Common myeloid progenitor, CD34-positive (primary cell): Measurements from ENCODE around the gene CEP131.

Experiments
- CTCF ChIA-PET: fragments of 350-600 bp; sonication (Branson Sonifier 250); formaldehyde crosslinking; loops from one replicate; lab custom pipeline; 2021; ENCODE audit warnings: antibody characterized with exemption; lab: Charles Lee
- POLR2A ChIA-PET: fragments of 350-600 bp; sonication (Branson Sonifier 250); formaldehyde crosslinking; loops from one replicate; lab custom pipeline; 2021; ENCODE audit warnings: antibody characterized with exemption; lab: Charles Lee
- DNase-seq, 3 donors: peaks; one replicate each; pipeline versions ENCODE4 v3.0.0 to v3.0.0-alpha.2; 2013
- H3K27ac ChIP-seq, 2 experiments: 1 replicate in 1 of 2; 2 replicates in 1 of 2; pipeline ENCODE4 v1.7.0; 2013; ENCODE audit warnings: inconsistent platforms in 2 of 2, low read length in 2 of 2, mild to moderate bottlenecking in 2 of 2, low read depth in 1 of 2, moderate library complexity in 1 of 2; ENCODE audit not compliant: severe bottlenecking in 2 of 2, insufficient read depth in 1 of 2, poor library complexity in 1 of 2
- H3K27me3 ChIP-seq, 5 experiments: replicated peaks in 2 of 5; 1 replicate in 3 of 5; 2 replicates in 2 of 5; pipeline versions ENCODE4 v1.6.1 to v1.7.0; 2013; ENCODE audit warnings: low read length in 4 of 5, mild to moderate bottlenecking in 2 of 5, moderate library complexity in 2 of 5, inconsistent platforms in 1 of 5; ENCODE audit not compliant: insufficient read depth in 5 of 5, control insufficient read depth in 4 of 5
- H3K36me3 ChIP-seq, 4 experiments: 1 replicate in 2 of 4; 2 replicates in 2 of 4; pipeline versions ENCODE4 v1.6.1 to v1.7.0; 2013; ENCODE audit warnings: low read length in 3 of 4, control low read depth in 1 of 4, mild to moderate bottlenecking in 1 of 4; ENCODE audit not compliant: control insufficient read depth in 4 of 4, insufficient read depth in 4 of 4
- H3K4me1 ChIP-seq, 4 experiments: 1 replicate in 3 of 4; 2 replicates in 1 of 4; pipeline versions ENCODE4 v1.6.1 to v1.7.1; 2013; ENCODE audit warnings: low read length in 3 of 4, mild to moderate bottlenecking in 3 of 4, control low read depth in 1 of 4, inconsistent platforms in 1 of 4, moderate library complexity in 1 of 4; ENCODE audit not compliant: control insufficient read depth in 4 of 4, insufficient read depth in 4 of 4; ENCODE audit errors: control extremely low read depth in 1 of 4
- H3K4me3 ChIP-seq, 7 experiments: 1 replicate in 4 of 7; 2 replicates in 3 of 7; pipeline versions ENCODE4 v1.5.1 to v1.7.0; 2013; ENCODE audit warnings: mild to moderate bottlenecking in 7 of 7, low read length in 6 of 7, moderate library complexity in 6 of 7, inconsistent platforms in 2 of 7, low read depth in 2 of 7, control low read depth in 1 of 7; ENCODE audit not compliant: insufficient read depth in 4 of 7, control insufficient read depth in 1 of 7; ENCODE audit errors: extremely low read depth in 1 of 7
- H3K9me3 ChIP-seq, 5 experiments: 1 replicate in 4 of 5; 2 replicates in 1 of 5; pipeline versions ENCODE4 v1.6.1 to v1.7.1; 2013; ENCODE audit warnings: low read length in 4 of 5, mild to moderate bottlenecking in 2 of 5, inconsistent platforms in 1 of 5, low read depth in 1 of 5, moderate library complexity in 1 of 5; ENCODE audit not compliant: control insufficient read depth in 4 of 5, insufficient read depth in 2 of 5; ENCODE audit errors: control extremely low read depth in 1 of 5
- WGBS: methylation state at CpG from one replicate; pipeline ENCODE4 v1.1.5; 2013; ENCODE audit not compliant: insufficient coverage; 5-methylcytosine and 5-hydroxymethylcytosine counted together

The CEP131 gene

DNA sequence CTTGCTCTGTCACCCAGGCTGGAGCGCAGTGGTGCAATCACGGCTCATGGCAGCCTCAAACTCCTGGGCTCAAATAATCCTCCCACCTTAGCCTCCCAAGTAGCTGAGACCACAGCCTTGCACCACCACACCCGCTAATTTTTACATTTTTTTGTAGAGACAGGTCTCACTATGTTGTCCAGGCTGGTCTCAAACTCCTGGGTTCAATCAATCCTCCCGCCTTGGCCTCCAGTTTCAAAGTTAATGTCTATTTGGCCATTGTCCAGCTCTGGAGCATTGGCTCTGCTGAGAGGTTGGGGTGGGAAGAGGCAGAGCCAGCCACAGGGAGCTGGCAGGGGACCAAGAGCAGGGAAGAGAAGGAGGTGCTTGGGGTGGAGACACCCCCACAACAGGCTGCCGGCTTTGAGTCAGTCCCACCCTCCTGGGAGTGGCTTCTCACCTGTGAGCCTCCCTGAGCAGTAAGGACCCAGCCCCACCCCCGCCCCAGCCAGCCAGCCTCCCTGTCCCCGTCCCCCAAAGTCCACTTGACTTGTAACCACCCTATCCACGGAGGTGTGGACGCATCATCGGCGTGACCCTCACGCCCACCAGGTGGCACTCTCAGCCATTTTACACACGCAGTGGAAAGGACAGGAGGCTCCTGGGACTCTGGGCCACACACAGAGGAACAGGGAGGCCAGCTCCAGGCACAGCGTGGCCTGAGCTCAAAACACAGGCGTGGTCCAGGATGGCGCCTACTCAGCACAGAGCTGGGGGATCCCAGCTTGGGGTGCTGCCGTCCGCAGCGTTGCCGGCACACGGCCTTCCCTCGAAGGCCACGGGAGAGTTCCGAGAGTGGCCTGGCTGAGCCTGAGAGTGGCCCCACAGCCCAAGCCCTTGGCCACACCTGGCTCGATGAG, 80.2 kb downstream of the CEP131 start:
- POLR2A ChIA-PET, result interaction anchor here (0.9 kb wide), 1 partner anchor 96 kb away, joined by 4 read pairs; the partner anchor contains the start of genes NDUFAF8 and TEPSIN
- WGBS, result 53% methylated on average over 23 of the region's 25 CpGs
- Histone ChIP-seq H3K4me3 (no peak overlapping the region), H3K27me3 (no peaks in the 10 kb centered on the region), H3K36me3 (no peaks in the 10 kb centered on the region), H3K4me1 (peaks cover 0 to 3% (median 1%) of the 10 kb centered on the region in 4 experiments), H3K27ac (no peak overlapping the region), H3K9me3 (no peaks in the 10 kb centered on the region)
- peak; percentile 73 to 85 (median 81) for DNase-seq
- CTCF ChIA-PET, result interaction anchor here (0.6 to 6.9 kb wide), 27 partner anchors 10 to 105 kb away, joined by 3 to 60 read pairs (median 5); partner anchors contain the start of genes NDUFAF8 and TEPSIN

DNA sequence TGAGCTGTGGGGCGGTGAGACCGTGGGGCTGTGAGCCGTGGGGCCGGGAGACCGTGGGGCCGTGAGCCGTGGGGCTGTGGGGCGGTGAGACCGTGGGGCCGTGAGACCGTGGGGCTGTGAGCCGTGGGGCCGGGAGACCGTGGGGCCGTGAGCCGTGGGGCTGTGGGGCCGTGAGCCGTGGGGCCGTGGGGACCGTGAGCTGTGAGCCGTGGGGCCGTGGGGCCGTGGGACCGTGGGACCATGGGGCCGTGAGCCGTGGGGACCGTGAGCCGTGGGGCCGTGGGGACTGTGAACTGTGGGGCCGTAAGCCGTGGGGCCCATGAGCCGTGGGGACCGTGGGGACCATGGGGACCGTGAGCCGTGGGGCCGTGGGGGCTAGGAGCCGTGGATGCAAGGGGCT, 82.1 kb downstream of the CEP131 start:
- POLR2A ChIA-PET, result interaction anchor here (0.6 kb wide), 1 partner anchor 346 kb away, joined by 6 read pairs; no protein-coding TSS in a partner anchor
- no peaks in the 10 kb centered on the region for H3K27me3 ChIP-seq
- no peaks in the 10 kb centered on the region for H3K9me3 ChIP-seq
- WGBS, result 96% methylated on average over 24 of the region's 37 CpGs
- DNase-seq, result no peak
- H3K36me3 ChIP-seq, result no peaks in the 10 kb centered on the region
- peaks cover 0 to 3% (median 1%) of the 10 kb centered on the region in 4 experiments for H3K4me1 ChIP-seq
- CTCF ChIA-PET, result interaction anchor here (1.0 to 6.9 kb wide), 5 partner anchors 45 to 102 kb away, joined by 3 to 60 read pairs (median 11); partner anchors contain the start of genes NDUFAF8 and TEPSIN
- no peak overlapping the region for H3K27ac ChIP-seq
- H3K4me3 ChIP-seq, result no peak overlapping the region

DNA sequence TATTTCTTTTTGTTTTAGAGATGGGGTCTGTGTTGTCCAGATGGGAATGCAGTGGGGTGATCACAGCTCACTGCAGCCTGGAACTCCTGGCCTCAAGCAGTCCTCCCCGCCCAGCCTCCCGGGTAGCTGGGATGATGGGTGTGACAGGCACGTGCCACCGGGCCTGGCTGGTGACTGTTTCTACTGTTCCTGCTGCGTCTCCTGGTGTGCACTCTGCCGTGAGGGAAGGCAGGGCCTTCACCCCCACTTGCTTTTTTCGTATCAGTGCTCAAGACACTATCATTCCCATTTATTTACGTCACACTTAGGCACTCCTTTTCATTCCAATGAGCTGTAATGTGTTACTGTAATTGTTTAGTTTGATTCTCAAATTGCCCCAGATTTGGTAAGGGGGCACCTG, 82.7 kb downstream of the CEP131 start:
- ChIA-PET CTCF (interaction anchor here (4.7 to 6.9 kb wide), 2 partner anchors 60 to 90 kb away, joined by 22 to 60 read pairs; no protein-coding TSS in a partner anchor), POLR2A (no interaction called here)
- no peaks in the 10 kb centered on the region for H3K36me3 ChIP-seq
- DNase-seq, result no peak
- no peaks in the 10 kb centered on the region for H3K27me3 ChIP-seq
- H3K4me3 ChIP-seq, result no peak overlapping the region
- H3K27ac ChIP-seq, result no peak overlapping the region
- peaks cover 0 to 3% (median 1%) of the 10 kb centered on the region in 4 experiments for H3K4me1 ChIP-seq
- 92% methylated on average over 6 of the region's 8 CpGs for WGBS
- no peaks in the 10 kb centered on the region for H3K9me3 ChIP-seq
